ENCODE results near the gene U2AF1L4.

U2AF1L4 gene

GRCh38 chr19:35723671-35724070 is 21.5 kb downstream of the U2AF1L4 start:
- no peak for DNase-seq

- no peak for DNase-seq
Observed at GRCh38 chr19:35722897-35723296, 22.3 kb downstream of the U2AF1L4 start.

GRCh38 chr19:35722461-35722860 is 22.8 kb downstream of the U2AF1L4 start:
- no peak for DNase-seq

- no peak for DNase-seq
Observed at GRCh38 chr19:35721374-35721773, 23.8 kb downstream of the U2AF1L4 start.

GRCh38 chr19:35720648-35721047 is 24.6 kb downstream of the U2AF1L4 start:
- no peak for DNase-seq

GRCh38 chr19:35720163-35720524 is 25.1 kb downstream of the U2AF1L4 start:
- no peak for DNase-seq

- no peak for DNase-seq
Observed at GRCh38 chr19:35719402-35720162, 25.6 kb downstream of the U2AF1L4 start.

GRCh38 chr19:35718345-35719041 is 26.7 kb downstream of the U2AF1L4 start:
- peak; percentile 76 for DNase-seq

- peak; percentile 100 for DNase-seq
Observed at GRCh38 chr19:35717665-35718344, 27.4 kb downstream of the U2AF1L4 start, which contains the start of gene KMT2B. Gene KMT2B (plus strand): TSS chr19:35718003. CDS start chr19:35718019, 16 bp downstream.

GRCh38 chr19:35716801-35717664 is 28.2 kb downstream of the U2AF1L4 start:
- DNase-seq = peak; percentile 95

- peak; percentile 84 for DNase-seq
Observed at GRCh38 chr19:35715981-35716800, 29.0 kb downstream of the U2AF1L4 start.

- no peak for DNase-seq
Observed at GRCh38 chr19:35715355-35715809, 29.8 kb downstream of the U2AF1L4 start.

- no peak for DNase-seq
Observed at GRCh38 chr19:35714601-35715354, 30.4 kb downstream of the U2AF1L4 start.

- no peak for DNase-seq
Observed at GRCh38 chr19:35713904-35714495, 31.2 kb downstream of the U2AF1L4 start.

GRCh38 chr19:35713506-35713850 is 31.7 kb downstream of the U2AF1L4 start:
- DNase-seq = no peak

GRCh38 chr19:35712567-35713505 is 32.4 kb downstream of the U2AF1L4 start:
- DNase-seq = no peak

- DNase-seq = no peak
Observed at GRCh38 chr19:35710784-35711723, 34.2 kb downstream of the U2AF1L4 start.

- no peak for DNase-seq
Observed at GRCh38 chr19:35708391-35708790, 36.8 kb downstream of the U2AF1L4 start.

Data from 8988T (cell line).